ENCODE data around the gene CKAP4.

- no peak for TF ChIP-seq POLR2AphosphoS5 (IDR thresholded peaks at IDR 0.05)
- no peak for TF ChIP-seq CTCF (IDR thresholded peaks at IDR 0.05)
- TF ChIP-seq POLR2A (IDR thresholded peaks at IDR 0.05) = no peak
- no peak for TF ChIP-seq EP300 (IDR thresholded peaks at IDR 0.05; ENCODE audit: low read depth)
These were observed 25.7 kb upstream of the CKAP4 start for GRCh38 chr12:106273491-106273890.

Data from transverse colon (tissue), 4 donors.